ENCODE data around the gene CD63. TPM values are rescaled to one million over a fixed set of nuclear protein-coding genes. Genes with fewer than 3 reads are reported as not detected.

Gene CD63
- total and polyA plus RNA-seq, 2 of the 13 experiments (the other 11 are each of a cell fraction or from before 2014, with no cell fraction given), result 234 to 277 TPM

DNA sequence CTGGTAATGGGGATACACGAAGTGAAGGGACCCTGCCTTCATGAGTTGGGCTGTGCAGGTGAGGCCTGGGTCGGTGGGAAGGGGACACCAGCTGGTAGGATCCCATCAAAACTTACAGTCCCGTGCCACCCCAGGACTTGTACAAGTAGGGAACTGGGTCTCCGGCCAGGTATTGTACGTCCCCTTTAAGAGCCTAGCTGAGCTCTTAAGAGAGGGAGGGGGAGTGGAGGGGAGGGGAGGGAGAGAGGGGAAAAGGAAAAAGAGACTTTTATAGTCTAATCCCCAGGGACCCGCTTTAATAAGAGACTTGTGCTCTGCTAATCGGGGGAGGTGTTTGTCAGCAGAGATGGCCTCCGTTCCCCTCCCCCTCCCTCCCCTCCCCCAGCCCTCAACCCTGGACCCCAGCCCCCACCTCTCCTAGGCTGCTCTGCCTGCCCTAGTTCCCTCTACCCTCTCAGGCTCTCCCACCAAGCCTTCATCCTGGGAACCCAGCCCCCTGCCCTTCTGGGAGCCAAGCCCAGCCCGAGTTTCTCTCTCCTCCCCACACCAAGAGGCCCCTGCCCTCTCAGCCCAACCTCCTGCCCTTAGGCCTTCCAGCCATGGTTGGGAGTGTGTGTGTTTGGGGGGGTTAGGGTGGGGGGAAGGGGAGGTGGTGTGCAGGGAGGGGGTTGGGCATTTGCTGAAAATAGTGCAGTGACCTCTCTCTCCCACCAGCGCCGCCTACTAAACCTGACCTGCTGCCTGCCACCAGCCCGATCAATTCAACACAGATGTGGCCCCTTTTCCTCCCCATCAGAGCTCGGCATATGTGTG lies 16.8 kb upstream of the CD63 start:
- peak overlapping the region in 2 of 3 experiments; percentile 15 to 57; a peak in 2 of 6 replicates for H3K4me3 ChIP-seq (replicated peaks in 1 of 3; ENCODE audit: insufficient read depth in 1 of 3, low read depth in 2 of 3, low read length in 3 of 3)
- peak; percentile 55 for ATAC-seq
- POLR2A ChIA-PET, result interaction anchor here (0.9 to 3.0 kb wide), 2 partner anchors 25 to 84 kb away, joined by 3 to 15 read pairs; partner anchors contain the start of genes DNAJC14 and RDH5
- intact Hi-C loops (cut with micrococcal nuclease; ENCODE audit: unreplicated experiment) (no loop called here), in situ Hi-C loops (cut with HindIII; ENCODE audit: extremely low pct_ligation_motif_present, low pct_unique_long_range_greater_than_20kb) (no loop called here)
- H3K9me3 ChIP-seq (ENCODE audit: low read length), result no peaks in the 10 kb centered on the region
- peak overlapping the region; percentile 98 for H3K4me2 ChIP-seq (ENCODE audit: low read depth, low read length)
- peaks cover 0 to 12% of the 10 kb centered on the region in 2 experiments; a peak in 2 of 5 replicates for H3K27me3 ChIP-seq (ENCODE audit: control insufficient read depth in 1 of 2, insufficient read depth in 2 of 2, low read length in 2 of 2)
- TF ChIP-seq PCBP1 (IDR thresholded peaks at IDR 0.05; ENCODE audit: borderline replicate concordance, low read depth, low read length), result no peak
- TF ChIP-seq HOXA7 (CRISPR knock-in tag; IDR thresholded peaks at IDR 0.05), result no peak
- TF ChIP-seq, protein P1, sequence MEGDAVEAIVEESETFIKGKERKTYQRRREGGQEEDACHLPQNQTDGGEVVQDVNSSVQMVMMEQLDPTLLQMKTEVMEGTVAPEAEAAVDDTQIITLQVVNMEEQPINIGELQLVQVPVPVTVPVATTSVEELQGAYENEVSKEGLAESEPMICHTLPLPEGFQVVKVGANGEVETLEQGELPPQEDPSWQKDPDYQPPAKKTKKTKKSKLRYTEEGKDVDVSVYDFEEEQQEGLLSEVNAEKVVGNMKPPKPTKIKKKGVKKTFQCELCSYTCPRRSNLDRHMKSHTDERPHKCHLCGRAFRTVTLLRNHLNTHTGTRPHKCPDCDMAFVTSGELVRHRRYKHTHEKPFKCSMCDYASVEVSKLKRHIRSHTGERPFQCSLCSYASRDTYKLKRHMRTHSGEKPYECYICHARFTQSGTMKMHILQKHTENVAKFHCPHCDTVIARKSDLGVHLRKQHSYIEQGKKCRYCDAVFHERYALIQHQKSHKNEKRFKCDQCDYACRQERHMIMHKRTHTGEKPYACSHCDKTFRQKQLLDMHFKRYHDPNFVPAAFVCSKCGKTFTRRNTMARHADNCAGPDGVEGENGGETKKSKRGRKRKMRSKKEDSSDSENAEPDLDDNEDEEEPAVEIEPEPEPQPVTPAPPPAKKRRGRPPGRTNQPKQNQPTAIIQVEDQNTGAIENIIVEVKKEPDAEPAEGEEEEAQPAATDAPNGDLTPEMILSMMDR (CRISPR knock-in tag; IDR thresholded peaks at IDR 0.05), result peak; percentile 21; the same call in 1 of the 2 replicates
- TF ChIP-seq, protein P2, sequence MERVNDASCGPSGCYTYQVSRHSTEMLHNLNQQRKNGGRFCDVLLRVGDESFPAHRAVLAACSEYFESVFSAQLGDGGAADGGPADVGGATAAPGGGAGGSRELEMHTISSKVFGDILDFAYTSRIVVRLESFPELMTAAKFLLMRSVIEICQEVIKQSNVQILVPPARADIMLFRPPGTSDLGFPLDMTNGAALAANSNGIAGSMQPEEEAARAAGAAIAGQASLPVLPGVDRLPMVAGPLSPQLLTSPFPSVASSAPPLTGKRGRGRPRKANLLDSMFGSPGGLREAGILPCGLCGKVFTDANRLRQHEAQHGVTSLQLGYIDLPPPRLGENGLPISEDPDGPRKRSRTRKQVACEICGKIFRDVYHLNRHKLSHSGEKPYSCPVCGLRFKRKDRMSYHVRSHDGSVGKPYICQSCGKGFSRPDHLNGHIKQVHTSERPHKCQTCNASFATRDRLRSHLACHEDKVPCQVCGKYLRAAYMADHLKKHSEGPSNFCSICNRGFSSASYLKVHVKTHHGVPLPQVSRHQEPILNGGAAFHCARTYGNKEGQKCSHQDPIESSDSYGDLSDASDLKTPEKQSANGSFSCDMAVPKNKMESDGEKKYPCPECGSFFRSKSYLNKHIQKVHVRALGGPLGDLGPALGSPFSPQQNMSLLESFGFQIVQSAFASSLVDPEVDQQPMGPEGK (CRISPR knock-in tag; IDR thresholded peaks at IDR 0.05), result peak; percentile 45; the same call in 1 of the 2 replicates
- TF ChIP-seq, protein P3, sequence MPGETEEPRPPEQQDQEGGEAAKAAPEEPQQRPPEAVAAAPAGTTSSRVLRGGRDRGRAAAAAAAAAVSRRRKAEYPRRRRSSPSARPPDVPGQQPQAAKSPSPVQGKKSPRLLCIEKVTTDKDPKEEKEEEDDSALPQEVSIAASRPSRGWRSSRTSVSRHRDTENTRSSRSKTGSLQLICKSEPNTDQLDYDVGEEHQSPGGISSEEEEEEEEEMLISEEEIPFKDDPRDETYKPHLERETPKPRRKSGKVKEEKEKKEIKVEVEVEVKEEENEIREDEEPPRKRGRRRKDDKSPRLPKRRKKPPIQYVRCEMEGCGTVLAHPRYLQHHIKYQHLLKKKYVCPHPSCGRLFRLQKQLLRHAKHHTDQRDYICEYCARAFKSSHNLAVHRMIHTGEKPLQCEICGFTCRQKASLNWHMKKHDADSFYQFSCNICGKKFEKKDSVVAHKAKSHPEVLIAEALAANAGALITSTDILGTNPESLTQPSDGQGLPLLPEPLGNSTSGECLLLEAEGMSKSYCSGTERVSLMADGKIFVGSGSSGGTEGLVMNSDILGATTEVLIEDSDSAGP (CRISPR knock-in tag; IDR thresholded peaks at IDR 0.05; ENCODE audit: borderline replicate concordance), result peak; percentile 88
- no peak for TF ChIP-seq MAZ (IDR thresholded peaks at IDR 0.05; ENCODE audit: borderline replicate concordance, low read depth, low read length)
- 0 out of 2 replicates have a peak, but pooled peaks have one; percentile 22 for TF ChIP-seq MAZ (CRISPR knock-in tag; IDR thresholded peaks at IDR 0.05; ENCODE audit: low read depth)
- peak; percentile 10 for TF ChIP-seq HNRNPK (IDR thresholded peaks at IDR 0.05; ENCODE audit: low read depth, low read length, poor library complexity, severe bottlenecking)
- H4K20me1 ChIP-seq (ENCODE audit: insufficient read depth, low read length), result no peaks in the 10 kb centered on the region
- WGBS (ENCODE audit: low lambda C conversion rate), result 12% methylated on average over 11 of the region's 13 CpGs
- no peak overlapping the region for H3K27ac ChIP-seq (ENCODE audit: extremely low read length, insufficient read depth, low read length)
- no peaks in the 10 kb centered on the region for H3K79me2 ChIP-seq (ENCODE audit: insufficient read depth, low read length)
- CTCF ChIA-PET (ENCODE audit: low intra/inter-chr PET ratio, low total read pairs), result no interaction called here
- FAIRE-seq, result no peak
- no peaks in the 10 kb centered on the region for H3K36me3 ChIP-seq (replicated peaks in 1 of 2; ENCODE audit: control insufficient read depth in 1 of 2, insufficient read depth in 2 of 2, low read length in 2 of 2)
- no peak overlapping the region for H2AFZ ChIP-seq (ENCODE audit: low read length)
- peaks cover 39% of the 10 kb centered on the region for H3K4me1 ChIP-seq (ENCODE audit: insufficient read depth, low read length)
- BruUV-seq (replicated peaks), result no TSS peak
- peak; percentile 36 for DNase-seq (ENCODE audit: low spot score)
- no peak overlapping the region for H3K9ac ChIP-seq (ENCODE audit: insufficient read depth, low read depth, low read length)

All from HepG2 (cell line).